Esophagus squamous epithelium (tissue), 5 donors: ENCODE data around the gene RXRG. TPM values are rescaled to one million over a fixed set of nuclear protein-coding genes. Genes with fewer than 3 reads are reported as not detected.

Experiments
- DNase-seq: peaks from one replicate; lab custom pipeline; 2025; lab: John Stamatoyannopoulos, UW
- H3K27ac ChIP-seq, 4 donors: fragments of 200-600 bp; sonication (generic); one replicate each; pipeline ENCODE4 v1.5.1; 2016 to 2019; ENCODE audit warnings: mild to moderate bottlenecking in 1 of 4
- H3K27me3 ChIP-seq, 4 donors: fragments of 200-600 bp; sonication (generic); 1 replicate in 3 of 4; 2 replicates in 1 of 4; pipeline versions ENCODE4 v1.5.1 to v1.6.0; 2017 to 2021; ENCODE audit warnings: antibody characterized with exemption in 1 of 4
- H3K36me3 ChIP-seq, 3 donors: fragments of 200-600 bp; sonication (generic); one replicate each; pipeline ENCODE4 v1.5.1; 2016 to 2019
- H3K4me1 ChIP-seq, 3 donors: fragments of 200-600 bp; sonication (generic); one replicate each; pipeline ENCODE4 v1.5.1; 2017 to 2019
- H3K4me3 ChIP-seq, 4 donors: fragments of 200-600 bp; sonication (generic); 1 replicate in 3 of 4; 2 replicates in 1 of 4; pipeline ENCODE4 v1.5.1; 2016 to 2019; ENCODE audit warnings: mild to moderate bottlenecking in 2 of 4, moderate library complexity in 1 of 4
- H3K9me3 ChIP-seq, 3 donors: fragments of 200-600 bp; sonication (generic); one replicate each; pipeline ENCODE4 v1.5.1; 2016 to 2019
- POLR2A ChIP-seq, 4 donors: fragments of 450-650 bp; IDR thresholded peaks; one replicate each; pipeline ENCODE4 v1.6.1; 2017; ENCODE audit warnings: antibody characterized with exemption in 4 of 4, mild to moderate bottlenecking in 4 of 4, moderate library complexity in 3 of 4
- WGBS, 2 donors: methylation state at CpG; one replicate each; pipeline ENCODE4 v1.1.5; 2018; 5-methylcytosine and 5-hydroxymethylcytosine counted together
- intact Hi-C: fragments of 100-400 bp; cut with DNase I; formaldehyde crosslinking; loops from one replicate; pipeline ENCODE4 v1.15.0; 2022
- total RNA-seq, 4 donors: library from RNA; depleted of rRNA; stranded (reverse); fragments of >200 nt; gene quantifications; one replicate each; pipeline ENCODE4 v1.1.0, GENCODE V29; 2016
- TF ChIP-seq, protein P1 (sequence below), 6 experiments: fragments of 450-650 bp in 4 of 6; fragments of 200-600 bp in 2 of 6; sonication (generic) in 2 of 6; IDR thresholded peaks; one replicate each; pipeline ENCODE4 v1.5.1; 2016 to 2019; ENCODE audit warnings: antibody characterized with exemption in 6 of 6, mild to moderate bottlenecking in 4 of 6, moderate library complexity in 4 of 6
- donor health status: DM: yes; HTN: yes; CAD: no.

The RXRG gene
- total RNA-seq, 4 donors from 2014 or later = 0.15 to 0.38 TPM; not detected in 2

DNA sequence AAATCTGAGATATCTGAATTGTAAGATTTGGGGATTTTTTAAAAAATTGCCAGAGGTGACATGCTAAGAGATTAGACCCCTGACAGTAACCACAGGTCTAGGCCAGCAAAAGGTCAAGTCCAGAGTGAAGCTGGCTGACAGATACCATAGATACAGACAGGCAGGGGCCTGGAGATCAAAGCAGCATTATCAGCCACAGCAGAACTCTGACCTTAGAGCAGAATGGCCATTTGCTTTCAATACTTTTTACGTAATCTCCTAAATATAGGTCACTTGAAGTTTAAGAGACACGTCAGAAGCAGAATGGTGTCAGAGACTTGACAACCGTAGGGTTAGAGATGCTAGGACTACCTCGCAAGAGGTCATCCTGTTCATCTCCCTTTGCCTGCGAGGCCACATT lies 40.8 kb upstream of the RXRG start:
- no peak overlapping the region for H3K27ac ChIP-seq
- DNase-seq = no peak
- intact Hi-C loops = no loop called here
- H3K4me3 ChIP-seq = no peak overlapping the region
- TF ChIP-seq POLR2A (IDR thresholded peaks at IDR 0.05) = no peak
- TF ChIP-seq, protein P1, sequence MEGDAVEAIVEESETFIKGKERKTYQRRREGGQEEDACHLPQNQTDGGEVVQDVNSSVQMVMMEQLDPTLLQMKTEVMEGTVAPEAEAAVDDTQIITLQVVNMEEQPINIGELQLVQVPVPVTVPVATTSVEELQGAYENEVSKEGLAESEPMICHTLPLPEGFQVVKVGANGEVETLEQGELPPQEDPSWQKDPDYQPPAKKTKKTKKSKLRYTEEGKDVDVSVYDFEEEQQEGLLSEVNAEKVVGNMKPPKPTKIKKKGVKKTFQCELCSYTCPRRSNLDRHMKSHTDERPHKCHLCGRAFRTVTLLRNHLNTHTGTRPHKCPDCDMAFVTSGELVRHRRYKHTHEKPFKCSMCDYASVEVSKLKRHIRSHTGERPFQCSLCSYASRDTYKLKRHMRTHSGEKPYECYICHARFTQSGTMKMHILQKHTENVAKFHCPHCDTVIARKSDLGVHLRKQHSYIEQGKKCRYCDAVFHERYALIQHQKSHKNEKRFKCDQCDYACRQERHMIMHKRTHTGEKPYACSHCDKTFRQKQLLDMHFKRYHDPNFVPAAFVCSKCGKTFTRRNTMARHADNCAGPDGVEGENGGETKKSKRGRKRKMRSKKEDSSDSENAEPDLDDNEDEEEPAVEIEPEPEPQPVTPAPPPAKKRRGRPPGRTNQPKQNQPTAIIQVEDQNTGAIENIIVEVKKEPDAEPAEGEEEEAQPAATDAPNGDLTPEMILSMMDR (IDR thresholded peaks at IDR 0.05) = no peak
- no peaks in the 10 kb centered on the region for H3K9me3 ChIP-seq
- WGBS, 2 donors = 81 to 87% methylated on average over 5 of the region's 5 CpGs
- no peaks in the 10 kb centered on the region for H3K36me3 ChIP-seq
- no peaks in the 10 kb centered on the region for H3K4me1 ChIP-seq
- peaks cover 0 to 38% (median 0%) of the 10 kb centered on the region in 4 donors for H3K27me3 ChIP-seq

DNA sequence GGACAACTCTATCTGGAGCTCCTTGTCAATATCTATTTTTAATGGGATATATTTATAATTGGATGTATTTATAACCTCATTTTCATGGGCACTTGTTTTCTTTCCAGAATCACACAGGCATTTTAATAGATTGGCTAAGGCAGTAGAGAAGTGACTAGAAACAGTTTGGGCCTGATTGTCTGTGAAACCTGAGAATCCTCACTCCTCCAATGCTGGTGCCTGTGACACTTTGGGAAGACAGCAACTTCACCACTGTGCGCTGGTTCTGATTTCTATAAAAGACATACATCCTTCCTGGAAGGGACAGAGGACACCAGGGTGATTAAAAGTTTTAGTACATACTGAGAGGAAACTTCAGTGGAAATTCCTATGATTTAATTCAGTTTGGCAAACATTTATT lies 39.6 kb upstream of the RXRG start:
- intact Hi-C loops = no loop called here
- no peak overlapping the region for H3K4me3 ChIP-seq

DNA sequence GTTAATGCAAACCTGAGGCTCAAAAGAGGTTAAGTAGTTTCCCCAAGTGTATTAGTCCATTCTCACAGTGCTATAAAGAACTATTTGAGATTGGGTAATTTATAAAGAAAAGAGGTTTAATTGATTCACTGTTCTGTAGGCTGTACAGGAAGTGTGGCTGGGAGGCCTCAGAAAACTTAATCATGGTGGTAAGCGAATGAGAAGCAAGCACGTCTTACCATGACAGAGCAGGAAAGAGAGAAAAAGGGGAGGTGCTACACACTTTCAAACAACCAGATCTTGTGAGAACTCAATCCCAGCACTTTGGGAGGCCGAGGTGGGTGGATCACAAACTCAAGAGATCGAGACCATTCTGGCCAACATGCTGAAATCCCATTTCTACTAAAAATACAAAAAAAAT lies 38.5 kb upstream of the RXRG start:
- WGBS, 2 donors = 81 to 82% methylated on average over 4 of the region's 4 CpGs
- Histone ChIP-seq H3K4me3 (no peak overlapping the region), H3K9me3 (no peaks in the 10 kb centered on the region), H3K27me3 (peaks cover 0 to 35% (median 0%) of the 10 kb centered on the region in 4 donors), H3K36me3 (no peaks in the 10 kb centered on the region), H3K27ac (no peak overlapping the region), H3K4me1 (no peaks in the 10 kb centered on the region)
- DNase-seq = no peak
- TF ChIP-seq POLR2A (IDR thresholded peaks at IDR 0.05) = no peak
- TF ChIP-seq, protein P1 (IDR thresholded peaks at IDR 0.05) = no peak
- intact Hi-C loops = no loop called here

More for the DNA sequence above, 39.6 kb upstream of the RXRG start:
- WGBS, 2 donors = 100% methylated on average over 1 of the region's 1 CpG
- Histone ChIP-seq H3K36me3 (no peaks in the 10 kb centered on the region), H3K27ac (no peak overlapping the region), H3K27me3 (peaks cover 0 to 40% (median 0%) of the 10 kb centered on the region in 4 donors), H3K9me3 (no peaks in the 10 kb centered on the region), H3K4me1 (no peaks in the 10 kb centered on the region)
- DNase-seq = no peak
- no peak for TF ChIP-seq POLR2A (IDR thresholded peaks at IDR 0.05)
- TF ChIP-seq, protein P1 (IDR thresholded peaks at IDR 0.05) = no peak

DNA sequence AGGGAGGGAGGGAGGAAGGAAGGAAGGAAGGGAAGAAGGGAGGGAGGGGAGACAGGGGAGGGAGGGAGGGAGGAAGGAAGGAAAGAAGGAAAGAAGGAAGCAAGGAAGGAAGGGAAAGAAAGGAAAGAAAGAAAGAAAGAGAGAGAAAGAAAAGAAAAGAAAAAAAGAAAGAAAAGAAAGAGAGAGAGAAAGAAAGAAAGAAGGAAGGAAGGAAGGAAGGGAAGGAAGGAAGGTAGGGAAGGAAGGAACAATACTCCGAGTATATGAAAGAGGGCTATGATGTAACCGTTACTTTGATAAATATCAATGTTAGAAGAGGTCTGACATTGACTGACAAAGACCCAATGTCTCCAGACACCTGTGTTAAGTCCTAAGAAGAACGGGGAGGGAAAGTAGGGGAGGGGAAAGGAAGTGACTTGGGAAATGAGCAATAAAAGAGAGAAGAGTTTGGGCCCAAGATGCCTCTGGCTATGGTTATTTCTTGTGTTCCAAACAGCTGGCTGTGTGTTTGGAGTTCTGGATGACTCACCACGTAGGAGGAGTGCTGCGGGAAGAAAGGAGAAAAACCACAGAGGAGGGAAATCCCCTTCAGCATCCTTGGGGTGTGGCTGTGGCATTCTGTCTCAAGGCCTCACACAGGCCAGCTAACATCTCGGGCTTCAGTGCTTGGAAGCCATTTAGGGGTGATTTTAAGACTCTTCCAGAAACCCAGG lies 37.0 kb upstream of the RXRG start:
- no peak for DNase-seq
- no peak overlapping the region for H3K27ac ChIP-seq

DNA sequence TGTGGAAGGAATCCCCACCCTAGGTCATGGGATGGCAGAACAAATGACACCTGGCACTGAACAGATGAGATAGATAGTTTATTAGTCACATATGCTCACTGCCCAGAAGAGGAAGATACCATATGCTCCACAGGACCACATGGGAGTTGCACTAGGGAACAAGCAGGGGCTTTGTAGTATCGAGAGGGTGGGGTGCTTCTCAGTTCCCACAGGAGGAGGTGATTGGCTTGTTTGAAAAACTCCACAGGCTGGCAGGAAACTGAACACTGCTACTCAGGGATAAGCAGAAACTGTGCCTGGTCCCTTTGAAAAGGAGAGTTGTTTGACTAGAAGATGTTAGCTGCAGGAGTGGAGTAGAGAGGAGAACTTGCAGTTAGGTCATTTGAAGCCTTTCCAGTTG lies 31.9 kb upstream of the RXRG start:
- 33 to 50% methylated on average over 1 of the region's 1 CpG for WGBS, 2 donors
- H3K4me3 ChIP-seq = no peak overlapping the region
- no peak overlapping the region for H3K27ac ChIP-seq
- H3K4me1 ChIP-seq = no peaks in the 10 kb centered on the region
- TF ChIP-seq, protein P1 (IDR thresholded peaks at IDR 0.05) = no peak
- DNase-seq = no peak
- H3K9me3 ChIP-seq = no peaks in the 10 kb centered on the region
- no peaks in the 10 kb centered on the region for H3K36me3 ChIP-seq
- H3K27me3 ChIP-seq = peaks cover 0 to 7% (median 0%) of the 10 kb centered on the region in 4 donors
- intact Hi-C loops = no loop called here

More for the DNA sequence above, 37.0 kb upstream of the RXRG start:
- WGBS, 2 donors = 15 to 17% methylated on average over 6 of the region's 6 CpGs
- Histone ChIP-seq H3K27me3 (peaks cover 0 to 27% (median 0%) of the 10 kb centered on the region in 4 donors), H3K4me3 (no peak overlapping the region), H3K4me1 (no peaks in the 10 kb centered on the region), H3K9me3 (no peaks in the 10 kb centered on the region), H3K36me3 (no peaks in the 10 kb centered on the region)
- TF ChIP-seq, protein P1 (IDR thresholded peaks at IDR 0.05) = no peak
- TF ChIP-seq POLR2A (IDR thresholded peaks at IDR 0.05) = no peak
- intact Hi-C loops = no loop called here
